Common myeloid progenitor, CD34-positive (primary cell): ENCODE measurements around the gene ZFYVE27.
A peak's percentile ranks its signal among the peaks of the same experiment; 100 is the strongest.

Experiments used
- CTCF ChIA-PET: fragments of 350-600 bp; sonication (Branson Sonifier 250); formaldehyde crosslinking; loops from one replicate; lab custom pipeline; 2021; ENCODE audit warnings: antibody characterized with exemption; lab: Charles Lee
- POLR2A ChIA-PET: fragments of 350-600 bp; sonication (Branson Sonifier 250); formaldehyde crosslinking; loops from one replicate; lab custom pipeline; 2021; ENCODE audit warnings: antibody characterized with exemption; lab: Charles Lee
- DNase-seq, 3 donors: peaks; one replicate each; pipeline versions ENCODE4 v3.0.0 to v3.0.0-alpha.2; 2013
- H3K27ac ChIP-seq, 2 experiments: 1 replicate in 1 of 2; 2 replicates in 1 of 2; pipeline ENCODE4 v1.7.0; 2013; ENCODE audit warnings: inconsistent platforms in 2 of 2, low read length in 2 of 2, mild to moderate bottlenecking in 2 of 2, low read depth in 1 of 2, moderate library complexity in 1 of 2; ENCODE audit not compliant: severe bottlenecking in 2 of 2, insufficient read depth in 1 of 2, poor library complexity in 1 of 2
- H3K27me3 ChIP-seq, 5 experiments: replicated peaks in 2 of 5; 1 replicate in 3 of 5; 2 replicates in 2 of 5; pipeline versions ENCODE4 v1.6.1 to v1.7.0; 2013; ENCODE audit warnings: low read length in 4 of 5, mild to moderate bottlenecking in 2 of 5, moderate library complexity in 2 of 5, inconsistent platforms in 1 of 5; ENCODE audit not compliant: insufficient read depth in 5 of 5, control insufficient read depth in 4 of 5
- H3K36me3 ChIP-seq, 4 experiments: 1 replicate in 2 of 4; 2 replicates in 2 of 4; pipeline versions ENCODE4 v1.6.1 to v1.7.0; 2013; ENCODE audit warnings: low read length in 3 of 4, control low read depth in 1 of 4, mild to moderate bottlenecking in 1 of 4; ENCODE audit not compliant: control insufficient read depth in 4 of 4, insufficient read depth in 4 of 4
- H3K4me1 ChIP-seq, 4 experiments: 1 replicate in 3 of 4; 2 replicates in 1 of 4; pipeline versions ENCODE4 v1.6.1 to v1.7.1; 2013; ENCODE audit warnings: low read length in 3 of 4, mild to moderate bottlenecking in 3 of 4, control low read depth in 1 of 4, inconsistent platforms in 1 of 4, moderate library complexity in 1 of 4; ENCODE audit not compliant: control insufficient read depth in 4 of 4, insufficient read depth in 4 of 4; ENCODE audit errors: control extremely low read depth in 1 of 4
- H3K4me3 ChIP-seq, 7 experiments: 1 replicate in 4 of 7; 2 replicates in 3 of 7; pipeline versions ENCODE4 v1.5.1 to v1.7.0; 2013; ENCODE audit warnings: mild to moderate bottlenecking in 7 of 7, low read length in 6 of 7, moderate library complexity in 6 of 7, inconsistent platforms in 2 of 7, low read depth in 2 of 7, control low read depth in 1 of 7; ENCODE audit not compliant: insufficient read depth in 4 of 7, control insufficient read depth in 1 of 7; ENCODE audit errors: extremely low read depth in 1 of 7
- H3K9me3 ChIP-seq, 5 experiments: 1 replicate in 4 of 5; 2 replicates in 1 of 5; pipeline versions ENCODE4 v1.6.1 to v1.7.1; 2013; ENCODE audit warnings: low read length in 4 of 5, mild to moderate bottlenecking in 2 of 5, inconsistent platforms in 1 of 5, low read depth in 1 of 5, moderate library complexity in 1 of 5; ENCODE audit not compliant: control insufficient read depth in 4 of 5, insufficient read depth in 2 of 5; ENCODE audit errors: control extremely low read depth in 1 of 5
- WGBS: methylation state at CpG from one replicate; pipeline ENCODE4 v1.1.5; 2013; ENCODE audit not compliant: insufficient coverage; 5-methylcytosine and 5-hydroxymethylcytosine counted together

The ZFYVE27 gene

DNA sequence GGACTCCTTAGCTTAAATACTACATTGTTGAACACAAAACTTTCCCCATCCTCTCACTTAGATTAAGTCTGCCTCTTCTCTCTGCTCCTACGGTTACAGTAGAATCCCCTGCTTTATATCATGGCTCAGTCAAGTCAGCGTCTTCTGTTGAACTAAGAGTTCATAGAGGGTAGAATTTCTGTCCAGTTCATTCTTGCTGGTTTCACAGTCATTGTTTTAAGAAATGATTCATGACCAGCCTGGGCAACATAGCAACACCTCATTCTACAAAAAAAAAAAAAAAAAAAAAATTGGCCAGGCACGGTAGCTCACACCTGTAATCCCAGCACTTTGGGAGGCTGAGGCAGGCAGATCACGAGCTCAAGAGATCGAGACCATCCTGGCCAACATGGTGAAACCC, 3.7 kb upstream of the ZFYVE27 start:
- Histone ChIP-seq H3K27ac (no peak overlapping the region), H3K9me3 (no peaks in the 10 kb centered on the region), H3K4me3 (no peak overlapping the region), H3K36me3 (no peaks in the 10 kb centered on the region), H3K27me3 (no peaks in the 10 kb centered on the region), H3K4me1 (peaks cover 7 to 14% (median 12%) of the 10 kb centered on the region in 4 experiments)
- POLR2A ChIA-PET: no interaction called here
- CTCF ChIA-PET: interaction anchor here (1.0 to 21.5 kb wide), 11 partner anchors 10 to 161 kb away, joined by 3 to 623 read pairs (median 5); partner anchors contain the start of genes AVPI1 and MARVELD1
- DNase-seq: no peak
- 100% methylated on average over 1 of the region's 5 CpGs for WGBS

DNA sequence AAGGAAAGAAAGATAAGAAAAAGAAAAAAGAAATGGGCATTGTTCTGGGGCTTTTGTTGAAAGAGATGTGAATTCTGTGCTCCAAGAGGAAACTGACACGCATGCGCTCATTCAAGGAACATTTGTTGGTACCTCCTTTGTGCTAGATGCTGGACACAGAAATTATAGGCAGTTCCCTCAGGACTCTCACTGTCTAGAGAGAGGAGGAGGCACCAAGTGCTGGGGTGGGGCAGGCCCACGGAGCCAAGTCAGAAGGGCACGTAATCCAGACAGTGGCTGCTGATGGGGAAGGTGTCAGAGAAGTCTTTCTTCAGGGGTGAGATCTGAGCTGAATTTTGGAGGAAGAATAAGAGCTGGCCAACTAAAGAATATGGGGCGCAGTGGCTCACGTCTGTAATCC, 2.9 kb upstream of the ZFYVE27 start:
- no peak overlapping the region for H3K4me3 ChIP-seq
- CTCF ChIA-PET: interaction anchor here (1.1 to 21.5 kb wide), 9 partner anchors 10 to 162 kb away, joined by 3 to 623 read pairs (median 4); partner anchors contain the start of gene MARVELD1
- H3K9me3 ChIP-seq: no peaks in the 10 kb centered on the region
- H3K4me1 ChIP-seq: peaks cover 7 to 19% (median 15%) of the 10 kb centered on the region in 4 experiments
- POLR2A ChIA-PET: no interaction called here
- 83% methylated on average over 4 of the region's 6 CpGs for WGBS
- H3K27ac ChIP-seq: no peak overlapping the region
- H3K27me3 ChIP-seq: no peaks in the 10 kb centered on the region
- H3K36me3 ChIP-seq: peaks cover 0 to 4% (median under 1%) of the 10 kb centered on the region in 4 experiments
- DNase-seq: no peak

DNA sequence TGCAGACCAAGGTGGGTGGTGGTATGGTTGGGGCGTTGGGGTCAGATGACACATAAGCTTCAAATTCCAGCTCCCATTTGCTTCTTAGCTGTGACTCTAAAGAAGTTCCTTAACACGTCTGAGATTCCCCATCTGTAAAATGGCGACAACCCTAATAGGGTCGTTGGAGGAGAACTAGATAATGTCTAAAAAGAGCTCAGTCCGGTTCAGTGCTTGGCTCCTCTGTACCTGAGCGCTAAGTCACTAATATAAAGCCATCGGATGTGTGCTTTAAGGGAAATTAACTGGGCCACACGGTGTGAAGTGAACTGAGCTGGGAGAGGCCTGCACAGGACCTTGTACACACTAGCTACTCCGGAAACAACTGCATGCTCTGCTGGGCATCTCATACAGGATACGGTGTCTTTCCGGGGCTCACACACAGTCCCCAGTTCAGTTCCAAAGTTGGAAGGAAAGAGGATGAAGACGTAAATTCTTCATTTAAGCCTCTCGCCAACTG, 476 bp upstream of the ZFYVE27 start:
- H3K4me3 ChIP-seq: peak overlapping the region in 6 of 7 experiments; percentile 75 to 96 (median 91)
- POLR2A ChIA-PET: interaction anchor here (1.2 kb wide), 1 partner anchor 23 kb away, joined by 4 read pairs; the partner anchor contains the start of gene MARVELD1
- CTCF ChIA-PET: interaction anchor here (1.1 to 21.5 kb wide), 10 partner anchors 10 to 61 kb away, joined by 3 to 623 read pairs (median 6); partner anchors contain the start of genes AVPI1 and MARVELD1
- H3K9me3 ChIP-seq: no peaks in the 10 kb centered on the region
- peak overlapping the region in 1 of 2 experiments; percentile 91 for H3K27ac ChIP-seq
- no peaks in the 10 kb centered on the region for H3K27me3 ChIP-seq
- peaks cover 4 to 20% (median 12%) of the 10 kb centered on the region in 4 experiments for H3K36me3 ChIP-seq
- no peak for DNase-seq
- peaks cover 7 to 19% (median 15%) of the 10 kb centered on the region in 4 experiments for H3K4me1 ChIP-seq
- WGBS: 70% methylated on average over 12 of the region's 13 CpGs

DNA sequence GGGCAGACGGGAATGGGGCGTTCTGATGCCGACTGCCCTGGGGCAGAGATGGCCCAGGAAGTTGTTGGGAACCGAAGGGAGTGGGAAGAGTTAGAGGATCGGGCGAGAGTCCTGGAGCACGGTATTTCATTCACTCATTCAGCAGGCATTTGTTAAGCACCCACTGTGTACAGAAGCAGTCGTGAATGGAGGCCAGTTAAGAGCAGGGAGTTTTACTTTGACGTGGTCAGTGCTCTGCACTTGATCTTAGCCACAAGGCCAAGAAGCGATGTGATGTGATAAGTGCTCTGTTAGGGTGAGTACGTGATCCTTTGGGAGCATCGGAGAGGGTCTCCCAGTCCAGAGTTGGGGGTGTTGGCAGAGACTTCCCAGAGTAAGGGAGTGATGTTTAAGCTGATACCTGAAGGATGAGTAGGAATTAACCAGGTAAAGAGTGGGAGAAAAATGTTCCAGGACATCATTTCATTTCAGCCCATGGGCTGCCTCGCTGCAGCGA, 890 bp downstream of the ZFYVE27 start:
- ChIA-PET CTCF (interaction anchor here (1.2 kb wide), 1 partner anchor 36 kb away, joined by 3 read pairs; no protein-coding TSS in a partner anchor), POLR2A (no interaction called here)
- H3K27ac ChIP-seq: peak overlapping the region; percentile 70 to 91
- WGBS: 50% methylated on average over 10 of the region's 14 CpGs
- peak overlapping the region; percentile 57 to 96 (median 89) for H3K4me3 ChIP-seq
- H3K4me1 ChIP-seq: peaks cover 7 to 19% (median 15%) of the 10 kb centered on the region in 4 experiments
- DNase-seq: no peak
- no peaks in the 10 kb centered on the region for H3K27me3 ChIP-seq
- H3K9me3 ChIP-seq: no peaks in the 10 kb centered on the region
- H3K36me3 ChIP-seq: peaks cover 6 to 25% (median 18%) of the 10 kb centered on the region in 4 experiments

DNA sequence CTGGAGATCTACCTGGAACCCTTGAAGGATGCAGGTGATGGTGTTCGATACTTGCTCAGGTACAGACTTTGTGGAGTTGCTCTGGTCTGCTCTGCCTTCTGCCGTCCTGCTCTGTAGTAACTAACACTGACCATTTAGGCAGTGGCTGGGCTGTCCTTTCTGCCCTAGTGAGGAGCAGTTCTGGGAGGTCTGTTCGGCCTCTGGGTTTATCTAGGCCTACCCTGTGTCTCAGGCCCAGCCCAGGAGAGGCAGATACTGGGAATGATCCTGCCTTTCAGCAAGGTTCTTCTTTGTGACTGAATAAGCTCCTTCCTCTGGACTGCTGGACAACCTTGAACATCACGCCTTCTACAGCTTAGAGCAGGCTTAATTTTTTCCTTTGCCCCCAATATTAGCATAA, 1.7 kb downstream of the ZFYVE27 start:
- peak overlapping the region in 2 of 7 experiments; percentile 82 to 93 for H3K4me3 ChIP-seq
- WGBS: 93% methylated on average over 3 of the region's 4 CpGs
- H3K4me1 ChIP-seq: peaks cover 7 to 19% (median 15%) of the 10 kb centered on the region in 4 experiments
- H3K9me3 ChIP-seq: no peaks in the 10 kb centered on the region
- H3K27me3 ChIP-seq: no peaks in the 10 kb centered on the region
- ChIA-PET CTCF (interaction anchor here (1.2 kb wide), 1 partner anchor 37 kb away, joined by 3 read pairs; no protein-coding TSS in a partner anchor), POLR2A (no interaction called here)
- H3K36me3 ChIP-seq: peaks cover 9 to 33% (median 26%) of the 10 kb centered on the region in 4 experiments
- no peak overlapping the region for H3K27ac ChIP-seq
- DNase-seq: no peak

DNA sequence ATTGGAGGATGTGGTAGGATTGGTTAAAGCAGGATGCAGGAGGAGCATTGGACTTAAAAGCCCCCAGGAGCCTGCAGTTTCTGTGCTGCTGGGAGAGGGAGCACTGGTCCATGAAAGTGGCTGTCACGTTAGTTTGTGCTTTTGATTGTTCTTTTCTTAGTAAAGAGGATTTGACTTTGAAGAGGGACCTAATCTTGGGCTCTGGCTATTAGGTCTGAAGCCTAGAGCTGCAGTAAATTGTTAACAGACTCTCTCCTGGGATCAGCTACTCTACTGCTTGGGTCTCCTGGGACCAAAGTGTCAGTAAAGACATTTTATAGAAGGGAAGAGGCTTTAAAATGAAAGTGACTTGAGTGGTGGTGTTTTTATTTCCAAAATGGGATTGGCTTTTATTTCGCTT, 3.7 kb downstream of the ZFYVE27 start:
- H3K27me3 ChIP-seq: no peaks in the 10 kb centered on the region
- 100% methylated on average over 2 of the region's 2 CpGs for whole genome bisulfite sequencing
- no peak overlapping the region for H3K4me3 ChIP-seq
- DNase-seq: no peak
- H3K27ac ChIP-seq: no peak overlapping the region
- CTCF ChIA-PET: interaction anchor here (0.8 kb wide), 1 partner anchor 305 kb away, joined by 3 read pairs; no protein-coding TSS in a partner anchor
- peaks cover 9 to 50% (median 40%) of the 10 kb centered on the region in 4 experiments for H3K36me3 ChIP-seq
- POLR2A ChIA-PET: no interaction called here
- H3K4me1 ChIP-seq: peaks cover 7 to 19% (median 15%) of the 10 kb centered on the region in 4 experiments
- no peaks in the 10 kb centered on the region for H3K9me3 ChIP-seq
